Measurements from ENCODE around the gene TUBB4A.

DNA sequence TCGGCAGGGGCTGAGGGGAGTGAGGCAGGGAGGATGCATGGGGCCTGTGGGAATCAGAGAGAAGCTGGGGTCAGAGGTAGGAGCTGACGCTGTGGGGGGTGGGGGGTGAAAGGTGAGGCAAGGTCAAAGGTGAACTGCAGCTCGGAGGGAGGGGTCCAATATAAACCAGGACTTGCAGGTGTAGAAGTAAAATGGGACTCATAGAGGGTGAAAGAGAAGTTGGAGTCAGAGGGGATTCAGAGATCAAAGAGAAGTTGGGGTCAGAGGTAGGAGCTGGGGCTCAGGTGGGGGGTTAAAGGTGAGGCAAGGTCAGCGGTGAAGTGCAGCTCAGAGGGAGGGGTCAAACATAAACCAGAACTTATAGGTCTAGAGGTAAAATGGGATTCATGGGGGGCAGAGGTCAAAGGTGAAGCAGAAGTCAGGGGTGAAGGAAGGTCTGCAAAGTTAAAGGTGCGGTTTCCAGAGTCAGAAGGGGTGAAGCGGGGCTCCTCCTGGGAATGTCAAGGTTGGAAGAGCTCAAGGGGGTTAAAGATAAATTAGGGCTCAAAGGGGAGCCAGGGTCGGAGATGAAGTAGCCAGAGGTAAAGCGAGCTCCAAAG lies 7.6 kb downstream of the TUBB4A start:
- TF ChIP-seq CTCF (IDR thresholded peaks at IDR 0.05), result no peak
- no peak for TF ChIP-seq POLR2AphosphoS5 (IDR thresholded peaks at IDR 0.05)
- TF ChIP-seq POLR2A (IDR thresholded peaks at IDR 0.05), result no peak
- TF ChIP-seq EP300 (IDR thresholded peaks at IDR 0.05), result no peak
